ENCODE measurements around the gene HERC2.

The HERC2 gene

DNA sequence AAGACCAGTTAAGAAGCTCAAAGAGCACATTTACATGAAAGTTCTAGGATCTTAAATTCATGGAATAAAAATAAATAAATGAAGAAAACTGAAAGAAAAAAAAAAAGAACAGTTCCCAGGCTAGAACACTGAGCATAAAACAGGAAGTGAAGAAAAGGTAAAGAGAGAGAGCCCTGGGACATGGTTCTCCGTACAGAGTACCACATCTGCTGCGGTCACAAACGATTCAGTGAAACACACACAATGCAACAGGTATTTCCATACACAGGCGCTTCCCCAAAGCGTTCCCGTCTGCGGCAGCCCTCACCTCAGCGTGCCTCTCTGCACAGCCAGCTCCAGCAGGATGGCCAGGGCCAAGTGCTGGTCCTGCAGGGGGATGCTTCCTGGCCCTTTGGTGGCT, 49.4 kb downstream of the HERC2 start:
- TF ChIP-seq TAF1 (IDR thresholded peaks at IDR 0.05; ENCODE audit: borderline replicate concordance, insufficient read depth, low read length) (no peak), FOXP2 (optimal IDR thresholded peaks at IDR 0.05; ENCODE audit: borderline replicate concordance, extremely low read depth, extremely low read length, insufficient read depth) (no peak), POLR2AphosphoS5 (IDR thresholded peaks at IDR 0.05; ENCODE audit: low read depth, low read length) (no peak), SIN3A (IDR thresholded peaks at IDR 0.05; ENCODE audit: borderline replicate concordance, insufficient read depth, low read length) (no peak)
- TF ChIP-seq, protein P1, sequence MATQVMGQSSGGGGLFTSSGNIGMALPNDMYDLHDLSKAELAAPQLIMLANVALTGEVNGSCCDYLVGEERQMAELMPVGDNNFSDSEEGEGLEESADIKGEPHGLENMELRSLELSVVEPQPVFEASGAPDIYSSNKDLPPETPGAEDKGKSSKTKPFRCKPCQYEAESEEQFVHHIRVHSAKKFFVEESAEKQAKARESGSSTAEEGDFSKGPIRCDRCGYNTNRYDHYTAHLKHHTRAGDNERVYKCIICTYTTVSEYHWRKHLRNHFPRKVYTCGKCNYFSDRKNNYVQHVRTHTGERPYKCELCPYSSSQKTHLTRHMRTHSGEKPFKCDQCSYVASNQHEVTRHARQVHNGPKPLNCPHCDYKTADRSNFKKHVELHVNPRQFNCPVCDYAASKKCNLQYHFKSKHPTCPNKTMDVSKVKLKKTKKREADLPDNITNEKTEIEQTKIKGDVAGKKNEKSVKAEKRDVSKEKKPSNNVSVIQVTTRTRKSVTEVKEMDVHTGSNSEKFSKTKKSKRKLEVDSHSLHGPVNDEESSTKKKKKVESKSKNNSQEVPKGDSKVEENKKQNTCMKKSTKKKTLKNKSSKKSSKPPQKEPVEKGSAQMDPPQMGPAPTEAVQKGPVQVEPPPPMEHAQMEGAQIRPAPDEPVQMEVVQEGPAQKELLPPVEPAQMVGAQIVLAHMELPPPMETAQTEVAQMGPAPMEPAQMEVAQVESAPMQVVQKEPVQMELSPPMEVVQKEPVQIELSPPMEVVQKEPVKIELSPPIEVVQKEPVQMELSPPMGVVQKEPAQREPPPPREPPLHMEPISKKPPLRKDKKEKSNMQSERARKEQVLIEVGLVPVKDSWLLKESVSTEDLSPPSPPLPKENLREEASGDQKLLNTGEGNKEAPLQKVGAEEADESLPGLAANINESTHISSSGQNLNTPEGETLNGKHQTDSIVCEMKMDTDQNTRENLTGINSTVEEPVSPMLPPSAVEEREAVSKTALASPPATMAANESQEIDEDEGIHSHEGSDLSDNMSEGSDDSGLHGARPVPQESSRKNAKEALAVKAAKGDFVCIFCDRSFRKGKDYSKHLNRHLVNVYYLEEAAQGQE (IDR thresholded peaks at IDR 0.05; ENCODE audit: insufficient read depth in 1 of 2, low read depth in 2 of 2, low read length in 2 of 2): no peak

DNA sequence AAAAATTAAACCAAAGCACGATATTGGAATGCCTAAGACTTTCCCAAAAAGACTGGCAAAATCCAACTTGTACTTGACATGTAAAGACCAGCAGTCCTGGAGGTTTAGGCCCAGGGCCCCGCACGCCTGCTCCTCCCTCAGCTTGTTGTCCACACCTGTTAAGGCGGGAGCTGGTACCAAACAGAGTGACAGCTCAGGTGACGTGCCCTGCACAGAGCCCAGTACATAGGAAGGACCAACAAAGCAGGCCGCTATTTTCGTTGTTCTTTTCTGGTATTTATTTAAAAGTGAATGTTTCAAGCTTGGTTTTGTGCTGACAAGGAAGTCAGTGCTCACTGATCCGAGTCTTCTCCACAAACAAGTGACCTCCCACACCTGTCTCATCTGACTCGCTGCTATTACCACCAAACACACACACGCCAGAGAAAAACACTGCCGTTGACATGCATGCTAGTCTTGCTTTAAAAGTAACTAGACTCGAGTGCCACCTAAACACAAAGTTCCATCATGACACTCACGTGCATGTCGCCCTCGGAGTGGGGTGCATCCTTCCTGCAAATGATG, 50.2 kb downstream of the HERC2 start:
- TF ChIP-seq SIN3A (IDR thresholded peaks at IDR 0.05; ENCODE audit: borderline replicate concordance, insufficient read depth, low read length) (no peak), TAF1 (IDR thresholded peaks at IDR 0.05; ENCODE audit: borderline replicate concordance, insufficient read depth, low read length) (no peak), POLR2AphosphoS5 (IDR thresholded peaks at IDR 0.05; ENCODE audit: low read depth, low read length) (no peak), FOXP2 (optimal IDR thresholded peaks at IDR 0.05; ENCODE audit: borderline replicate concordance, extremely low read depth, extremely low read length, insufficient read depth) (no peak)
- TF ChIP-seq, protein P1 (IDR thresholded peaks at IDR 0.05; ENCODE audit: insufficient read depth in 1 of 2, low read depth in 2 of 2, low read length in 2 of 2): no peak

DNA sequence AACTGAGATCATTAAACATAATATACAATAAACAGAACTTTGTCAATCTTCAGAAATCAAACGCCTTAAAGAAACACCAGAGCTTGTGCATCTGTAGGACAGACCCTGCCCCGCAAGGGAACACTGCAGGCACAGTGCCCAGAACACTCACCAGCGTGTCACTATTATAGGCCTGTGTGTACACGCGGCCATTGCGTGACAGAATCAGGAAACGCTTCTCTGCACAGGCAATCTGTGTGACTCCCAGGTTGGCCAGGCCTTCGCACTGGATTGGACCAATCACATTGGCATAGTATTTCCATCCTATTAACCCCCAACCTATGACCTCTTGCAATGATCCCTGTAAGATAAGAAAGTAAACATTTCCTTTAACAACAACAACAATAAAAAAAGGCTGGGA, 52.9 kb downstream of the HERC2 start:
- no peak for TF ChIP-seq FOXP2 (optimal IDR thresholded peaks at IDR 0.05; ENCODE audit: borderline replicate concordance, extremely low read depth, extremely low read length, insufficient read depth)

DNA sequence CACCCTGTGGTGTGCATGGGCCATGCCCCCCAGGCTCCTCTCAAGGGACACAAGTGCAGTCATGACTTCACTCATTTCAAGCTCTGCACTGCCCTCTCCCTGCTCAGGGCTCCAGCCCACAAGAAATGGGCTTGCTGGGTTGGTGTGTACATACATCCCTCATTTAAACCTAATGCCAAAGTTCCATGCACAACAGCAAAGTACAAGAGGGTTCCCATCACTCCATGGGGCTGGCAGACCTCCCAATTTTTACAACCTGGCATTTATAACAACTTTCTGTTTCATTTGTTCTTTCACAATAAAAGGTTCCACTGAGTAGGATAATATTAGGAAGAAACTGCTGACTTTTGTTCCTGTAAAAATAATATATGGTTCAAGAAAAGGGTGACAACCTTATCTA, 54.3 kb downstream of the HERC2 start:
- TF ChIP-seq FOXP2 (optimal IDR thresholded peaks at IDR 0.05; ENCODE audit: borderline replicate concordance, extremely low read depth, extremely low read length, insufficient read depth) (no peak), SIN3A (IDR thresholded peaks at IDR 0.05; ENCODE audit: borderline replicate concordance, insufficient read depth, low read length) (no peak), TAF1 (IDR thresholded peaks at IDR 0.05; ENCODE audit: borderline replicate concordance, insufficient read depth, low read length) (no peak), POLR2AphosphoS5 (IDR thresholded peaks at IDR 0.05; ENCODE audit: low read depth, low read length) (no peak)
- TF ChIP-seq, protein P1 (IDR thresholded peaks at IDR 0.05; ENCODE audit: insufficient read depth in 1 of 2, low read depth in 2 of 2, low read length in 2 of 2): no peak

DNA sequence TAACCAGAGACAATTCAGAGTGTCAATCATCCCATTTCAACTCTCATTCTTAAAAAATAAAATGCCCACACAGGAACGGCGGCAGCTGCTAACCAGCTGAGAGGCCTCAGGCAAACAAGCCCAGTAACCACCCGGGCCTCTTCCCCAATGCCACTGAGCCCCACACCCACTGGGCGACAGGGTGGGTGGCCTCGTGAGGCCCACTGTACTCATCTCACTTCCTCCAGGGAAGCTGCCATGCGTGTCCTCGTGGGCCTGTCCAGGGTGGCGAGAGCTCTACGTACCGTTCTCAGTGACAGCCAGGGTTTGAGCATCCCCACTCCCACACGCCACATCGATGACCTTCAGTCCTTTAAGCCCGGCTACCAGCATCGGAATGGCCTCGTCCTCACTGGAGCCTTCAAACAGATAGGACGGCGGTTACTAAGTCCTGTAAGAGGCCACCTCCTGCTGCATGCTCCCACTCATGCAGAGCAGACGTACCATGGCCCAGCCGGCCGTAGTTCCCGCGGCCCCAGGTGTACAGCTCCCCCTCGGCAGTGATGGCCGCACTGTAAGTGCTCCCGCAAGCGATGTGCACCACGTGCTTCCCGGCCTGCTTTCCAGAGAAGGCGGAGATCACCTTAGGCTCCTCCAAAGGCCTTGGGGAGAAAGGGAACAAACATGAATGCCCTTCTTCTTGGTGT, 56.5 kb downstream of the HERC2 start:
- no peak for TF ChIP-seq POLR2AphosphoS5 (IDR thresholded peaks at IDR 0.05; ENCODE audit: low read depth, low read length)
- TF ChIP-seq FOXP2 (optimal IDR thresholded peaks at IDR 0.05; ENCODE audit: borderline replicate concordance, extremely low read depth, extremely low read length, insufficient read depth): no peak
- no peak for TF ChIP-seq TAF1 (IDR thresholded peaks at IDR 0.05; ENCODE audit: borderline replicate concordance, insufficient read depth, low read length)
- TF ChIP-seq, protein P1 (IDR thresholded peaks at IDR 0.05; ENCODE audit: insufficient read depth in 1 of 2, low read depth in 2 of 2, low read length in 2 of 2): no peak
- no peak for TF ChIP-seq SIN3A (IDR thresholded peaks at IDR 0.05; ENCODE audit: borderline replicate concordance, insufficient read depth, low read length)

All from PFSK-1 (cell line).